GM18951 (cell line): ENCODE measurements around the gene LRRC74B.

ENCODE experiments used
- POLR2A ChIP-seq: IDR thresholded peaks from 4 replicates; pipeline ENCODE4 v1.6.1; 2011; ENCODE audit warnings: mild to moderate bottlenecking; ENCODE audit not compliant: insufficient read length, insufficient read depth; ENCODE audit errors: extremely low read depth
- in situ Hi-C: fragments of 300-500 bp; cut with MboI; formaldehyde crosslinking; loops from one replicate; pipeline ENCODE4 v1.12.0; 2022; ENCODE audit warnings: low sequenced_read_pairs, mixed read lengths, inconsistent platforms; ENCODE audit not compliant: unreplicated experiment

LRRC74B gene

GRCh38 chr22:21098099-21098671 is 52.4 kb downstream of the LRRC74B start:
- no peak for TF ChIP-seq POLR2A
- in situ Hi-C loops, result no loop called here

DNA sequence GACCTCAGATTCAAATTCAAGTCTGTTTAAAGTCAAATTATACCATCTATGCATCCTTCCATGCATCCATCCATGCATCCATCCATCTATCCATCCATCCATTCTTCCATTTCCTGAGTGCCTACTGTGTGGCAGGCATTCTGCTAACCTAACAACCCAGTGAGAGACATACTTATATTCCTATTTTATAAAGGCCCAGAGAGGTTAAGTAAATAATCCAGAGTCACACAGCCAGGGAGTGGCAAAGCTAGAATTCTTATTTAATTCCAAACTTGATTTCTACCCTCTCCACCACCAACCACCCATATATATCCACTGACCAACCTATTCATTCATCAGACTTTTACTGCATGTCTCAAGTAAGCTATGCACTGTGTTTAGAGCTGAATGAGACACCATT is 53.8 kb downstream of the LRRC74B start:
- in situ Hi-C loops, result no loop called here
- TF ChIP-seq POLR2A, result no peak

- TF ChIP-seq POLR2A, result no peak
- in situ Hi-C loops, result no loop called here
These were observed 54.6 kb downstream of the LRRC74B start for GRCh38 chr22:21100149-21101032.

DNA sequence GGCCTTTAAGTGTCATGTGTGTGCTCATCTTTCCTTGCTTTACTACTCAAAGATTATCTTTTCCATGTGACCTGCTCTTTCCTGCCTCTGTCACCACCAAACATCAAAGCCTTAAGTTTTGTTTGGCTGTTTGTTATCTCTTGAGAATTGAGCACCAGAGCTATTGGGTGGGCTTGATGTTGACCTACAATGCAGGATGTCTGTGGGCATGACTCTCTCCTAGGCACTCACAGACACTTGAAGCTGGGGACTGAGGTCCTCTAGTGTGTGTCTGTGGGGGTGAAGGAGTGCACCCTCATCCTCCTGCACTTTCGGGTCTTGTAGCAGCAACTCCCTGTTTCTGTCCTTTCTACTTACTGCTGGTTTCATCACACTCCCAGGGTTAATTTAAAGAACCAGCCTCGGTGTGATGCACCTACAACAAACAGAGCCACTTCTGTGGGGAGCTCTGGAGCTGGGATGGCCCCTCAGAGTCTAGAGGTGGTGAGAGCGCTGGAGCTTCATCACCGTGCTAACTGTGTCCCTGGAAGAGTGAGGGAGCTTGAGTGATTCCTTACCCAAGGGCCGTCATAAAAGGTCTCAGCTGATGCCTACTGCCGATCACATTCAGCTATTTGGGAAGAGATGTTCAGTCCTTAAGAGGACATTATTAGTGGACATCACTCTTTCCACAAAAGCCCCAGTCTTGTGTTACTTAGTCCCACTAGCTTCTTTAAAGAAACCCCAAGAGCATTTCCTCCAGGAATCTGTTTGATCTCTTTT is 56.3 kb downstream of the LRRC74B start:
- no peak for TF ChIP-seq POLR2A
- in situ Hi-C loops, result no loop called here

- in situ Hi-C loops, result no loop called here
- TF ChIP-seq POLR2A, result no peak
These were observed 57.0 kb downstream of the LRRC74B start for GRCh38 chr22:21102659-21103267.

DNA sequence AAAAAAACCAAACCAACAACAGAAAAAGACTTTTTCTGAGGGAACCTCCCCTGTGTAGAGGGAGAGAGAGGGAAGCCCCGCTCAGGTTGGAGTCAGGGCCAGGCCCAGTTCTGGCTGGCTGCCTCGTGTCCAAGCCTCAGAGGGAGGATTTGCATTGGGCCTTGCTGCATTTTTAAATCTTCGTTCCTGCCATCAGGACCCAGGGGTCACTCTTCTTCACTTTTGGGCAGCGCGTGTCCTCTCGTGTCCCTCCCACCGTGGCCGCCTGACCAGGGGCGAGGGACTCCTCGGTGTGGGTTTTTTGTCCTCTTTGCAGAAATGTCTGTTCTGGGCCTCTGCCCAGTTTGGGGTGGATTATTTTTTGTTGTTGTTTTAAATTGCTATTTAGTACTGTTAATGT is 57.9 kb downstream of the LRRC74B start:
- in situ Hi-C loops, result no loop called here
- TF ChIP-seq POLR2A, result no peak

DNA sequence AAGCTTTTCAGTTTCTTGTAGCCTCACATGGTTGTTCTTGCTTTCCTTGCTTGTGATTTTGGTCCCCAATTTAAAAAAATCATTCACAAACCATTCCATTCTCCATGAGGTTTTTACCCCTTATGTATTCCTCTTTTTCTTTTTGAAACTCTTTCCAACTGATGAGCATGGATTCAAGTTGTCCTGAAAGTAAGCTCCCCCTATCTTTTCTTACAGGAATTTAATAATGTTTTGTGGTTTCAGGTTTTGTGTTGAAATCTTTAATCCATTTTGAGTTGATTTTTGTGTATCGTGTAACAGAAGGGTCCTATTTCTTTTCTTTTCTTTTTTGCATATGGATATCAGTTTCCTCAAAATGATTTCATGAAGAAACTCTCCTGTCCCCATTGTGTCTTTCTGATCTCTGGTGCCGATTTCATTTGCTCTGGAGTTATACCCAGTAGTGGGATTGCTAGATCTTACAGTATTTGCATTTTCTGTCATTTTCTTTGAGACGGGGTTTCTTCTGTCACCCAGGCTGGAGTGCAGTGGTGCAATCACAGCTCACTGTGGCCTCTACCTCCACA is 58.5 kb downstream of the LRRC74B start:
- in situ Hi-C loops, result no loop called here
- no peak for TF ChIP-seq POLR2A

- in situ Hi-C loops, result no loop called here
- no peak for TF ChIP-seq POLR2A
These were observed 59.5 kb downstream of the LRRC74B start for GRCh38 chr22:21105294-21105693.

- in situ Hi-C loops, result no loop called here
- no peak for TF ChIP-seq POLR2A
These were observed 60.3 kb downstream of the LRRC74B start for GRCh38 chr22:21106000-21106399.

GRCh38 chr22:21108379-21109115 is 62.8 kb downstream of the LRRC74B start:
- TF ChIP-seq POLR2A, result no peak
- in situ Hi-C loops, result no loop called here
